NOMO-1 treated with DMSO at 0.1 percent for 48 hours (cell line): Measurements from ENCODE around the gene NAMPT.
"Not testable (repeated sequence)": the region's sequence is repeated elsewhere in the genome, so short reads cannot be mapped to it uniquely, and the experiment has no call there.

Experiments used
- DNase-seq: peaks from one replicate; lab custom pipeline; 2025; ENCODE audit not compliant: unreplicated experiment; lab: John Stamatoyannopoulos, UW

Gene NAMPT

DNA sequence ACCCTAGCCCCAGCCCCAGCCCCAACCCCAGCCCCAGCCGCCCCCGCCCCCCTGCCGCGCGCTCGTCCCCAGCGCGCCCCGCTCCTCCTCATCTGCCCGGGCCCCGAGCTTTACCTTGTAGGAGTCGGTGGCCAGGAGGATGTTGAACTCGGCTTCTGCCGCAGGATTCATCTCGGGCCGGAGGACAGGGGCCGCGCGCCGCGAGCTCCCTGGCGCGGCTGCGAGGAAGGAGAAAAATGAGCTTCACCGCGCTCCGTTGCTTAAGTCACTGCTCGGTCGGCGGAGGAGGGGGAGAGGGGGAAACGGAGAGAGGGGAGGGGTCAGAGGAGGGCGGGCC, at the start of gene NAMPT:
Gene NAMPT, minus strand, starts transcription at position 270 of the 337 bp plus-strand sequence. Its CDS starts 99 bp downstream, at position 171.
- DNase-seq: no peak

DNA sequence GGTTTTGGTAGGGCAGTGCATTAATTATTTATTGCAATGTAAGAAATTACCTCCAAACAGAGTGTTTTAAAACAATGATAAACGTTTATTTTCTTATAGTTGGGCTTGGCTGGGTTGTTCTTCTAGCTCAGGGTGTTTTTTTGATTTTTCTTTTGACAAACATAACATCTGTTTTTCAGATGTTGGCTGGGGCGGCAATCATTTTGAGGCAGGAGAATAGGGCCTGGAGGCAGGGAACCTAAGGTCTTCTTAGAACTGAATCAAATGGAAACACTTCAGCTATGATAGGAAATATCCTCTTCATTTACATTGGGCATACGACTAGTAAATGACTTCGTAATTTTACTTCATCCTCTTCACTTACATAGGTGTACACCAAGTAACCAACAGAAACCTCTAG, 47.4 kb upstream of the NAMPT start:
- DNase-seq: no peak

DNA sequence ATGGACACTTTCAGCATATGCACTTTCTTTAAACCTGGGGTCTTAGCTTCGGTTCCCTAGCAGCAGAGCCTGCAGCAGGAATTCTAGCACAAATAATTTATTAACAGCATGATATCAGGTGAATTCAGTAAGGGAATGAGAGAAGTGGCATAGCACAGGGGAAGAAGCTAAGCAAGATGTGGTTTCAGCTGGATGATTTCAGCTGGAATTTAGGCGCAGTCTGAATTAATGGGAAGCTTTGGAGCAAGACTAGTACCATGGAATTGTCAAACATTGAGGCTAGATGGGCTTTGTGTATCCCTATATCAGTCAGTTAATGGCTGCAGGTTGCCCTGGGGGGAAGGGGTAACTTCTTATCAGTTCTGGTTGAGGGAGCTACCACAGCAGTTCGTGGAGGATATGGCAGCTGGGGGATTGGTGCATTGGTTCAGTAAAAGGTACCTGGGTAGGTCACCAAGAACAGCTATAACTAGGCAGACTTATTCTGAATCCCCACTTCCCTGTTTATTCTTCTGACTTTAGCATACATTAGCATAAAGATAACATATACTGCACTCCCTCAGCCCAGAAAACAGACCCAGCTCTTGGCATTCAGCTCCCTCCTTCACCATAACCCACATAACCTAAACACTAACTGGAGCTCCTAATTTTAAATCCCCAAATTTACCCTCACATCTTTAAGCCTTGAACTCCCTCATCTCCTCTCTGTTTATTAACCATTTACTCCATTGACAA, 46.8 kb upstream of the NAMPT start:
- DNase-seq: no peak

DNA sequence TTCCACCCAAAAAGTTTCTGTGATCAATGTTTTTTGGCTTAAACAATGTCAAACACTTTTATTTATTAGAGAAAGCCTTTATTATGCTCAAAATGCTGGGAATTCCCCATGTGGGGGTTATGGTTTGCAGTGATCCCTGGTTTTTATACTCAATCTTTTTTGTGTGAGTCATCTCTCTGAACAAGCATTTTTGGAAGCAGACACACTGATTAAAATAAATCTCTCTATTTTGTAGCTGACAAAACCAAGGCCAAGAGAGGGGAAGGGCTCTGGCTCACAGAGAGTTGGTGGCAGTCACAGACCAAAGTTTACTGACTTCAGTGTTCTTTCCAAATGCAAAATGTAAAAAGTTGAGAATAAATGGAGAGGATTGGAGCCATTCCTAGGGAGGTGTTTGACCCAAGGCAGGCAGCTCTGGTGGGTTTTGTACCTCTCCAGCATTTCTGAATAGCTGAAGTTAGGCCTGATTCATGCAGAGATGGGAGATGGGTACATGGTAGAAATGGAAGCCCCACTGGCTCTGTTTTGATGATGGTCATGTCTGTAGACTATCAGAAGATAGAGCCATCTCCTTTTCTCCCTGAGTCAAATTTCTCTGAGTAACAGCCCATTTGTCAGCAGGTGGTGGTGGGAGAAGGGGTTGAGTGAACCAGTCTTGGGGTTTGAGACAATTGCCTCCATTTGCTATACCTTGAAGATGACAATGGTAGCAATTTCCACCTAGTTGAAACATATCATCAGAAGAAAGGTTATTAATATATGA, 45.4 kb upstream of the NAMPT start:
- DNase-seq: no peak

DNA sequence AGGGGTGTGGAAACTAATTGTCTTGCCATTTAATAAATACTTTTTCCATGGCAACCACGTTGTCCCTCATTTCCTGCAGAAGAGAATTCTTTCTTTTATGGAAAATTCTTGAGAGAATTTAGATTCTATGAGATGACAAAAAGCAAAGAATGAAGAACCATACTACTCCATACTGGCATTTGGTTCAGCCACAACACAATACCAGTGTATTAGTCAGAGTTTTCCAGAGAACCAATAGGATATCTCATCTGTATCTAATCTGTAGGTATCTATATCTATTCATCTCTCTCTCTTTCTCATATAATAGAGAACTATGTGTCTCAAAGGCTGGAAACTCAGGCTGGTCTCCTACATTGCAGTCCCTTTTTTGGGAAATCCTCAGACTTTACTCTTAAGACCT, 44.6 kb upstream of the NAMPT start:
- DNase-seq: no peak

DNA sequence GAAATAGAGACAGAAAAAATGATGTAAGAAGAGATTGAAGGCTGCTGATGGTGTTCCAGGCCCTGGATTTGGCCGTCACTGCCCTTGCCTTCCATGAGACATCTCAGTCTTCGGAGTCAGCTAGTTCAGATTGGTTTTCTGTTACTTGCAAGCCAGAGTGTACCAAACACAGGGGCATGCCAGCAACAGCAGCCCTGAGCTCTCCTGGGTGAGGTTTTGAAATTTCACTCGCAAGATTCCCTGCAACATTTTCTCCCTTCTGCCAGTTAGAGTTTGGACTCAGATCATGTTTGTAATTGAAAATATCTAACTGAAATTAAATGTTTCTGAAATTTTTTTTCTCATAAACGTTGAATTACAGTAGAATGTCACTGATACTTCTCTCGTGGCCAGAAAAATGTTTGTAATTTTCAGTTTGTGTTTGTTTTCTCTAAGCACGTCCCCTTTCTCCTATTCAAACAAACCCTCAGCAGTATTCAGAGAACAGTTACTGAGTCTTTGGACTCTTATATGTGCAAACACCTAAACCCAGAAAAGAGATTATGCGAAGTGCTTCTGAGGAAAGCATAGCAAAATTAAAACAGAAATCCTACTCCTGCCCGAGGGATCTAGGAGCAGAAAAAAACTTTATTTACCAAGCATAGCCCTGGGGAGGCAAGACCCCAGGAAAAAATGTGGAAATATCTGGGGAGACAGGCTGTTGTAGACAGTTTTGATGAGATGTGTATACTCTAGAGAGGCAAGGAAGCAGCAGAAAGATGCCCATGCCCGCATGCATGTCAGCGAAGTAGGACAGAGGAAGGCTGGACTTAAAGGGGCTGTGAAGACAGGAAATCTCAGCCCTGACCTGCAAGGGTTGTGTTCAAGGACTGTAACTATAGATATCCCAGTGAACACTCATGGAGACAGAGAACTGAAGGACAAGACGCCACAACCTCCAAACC, 43.0 kb upstream of the NAMPT start:
- DNase-seq: no peak

DNA sequence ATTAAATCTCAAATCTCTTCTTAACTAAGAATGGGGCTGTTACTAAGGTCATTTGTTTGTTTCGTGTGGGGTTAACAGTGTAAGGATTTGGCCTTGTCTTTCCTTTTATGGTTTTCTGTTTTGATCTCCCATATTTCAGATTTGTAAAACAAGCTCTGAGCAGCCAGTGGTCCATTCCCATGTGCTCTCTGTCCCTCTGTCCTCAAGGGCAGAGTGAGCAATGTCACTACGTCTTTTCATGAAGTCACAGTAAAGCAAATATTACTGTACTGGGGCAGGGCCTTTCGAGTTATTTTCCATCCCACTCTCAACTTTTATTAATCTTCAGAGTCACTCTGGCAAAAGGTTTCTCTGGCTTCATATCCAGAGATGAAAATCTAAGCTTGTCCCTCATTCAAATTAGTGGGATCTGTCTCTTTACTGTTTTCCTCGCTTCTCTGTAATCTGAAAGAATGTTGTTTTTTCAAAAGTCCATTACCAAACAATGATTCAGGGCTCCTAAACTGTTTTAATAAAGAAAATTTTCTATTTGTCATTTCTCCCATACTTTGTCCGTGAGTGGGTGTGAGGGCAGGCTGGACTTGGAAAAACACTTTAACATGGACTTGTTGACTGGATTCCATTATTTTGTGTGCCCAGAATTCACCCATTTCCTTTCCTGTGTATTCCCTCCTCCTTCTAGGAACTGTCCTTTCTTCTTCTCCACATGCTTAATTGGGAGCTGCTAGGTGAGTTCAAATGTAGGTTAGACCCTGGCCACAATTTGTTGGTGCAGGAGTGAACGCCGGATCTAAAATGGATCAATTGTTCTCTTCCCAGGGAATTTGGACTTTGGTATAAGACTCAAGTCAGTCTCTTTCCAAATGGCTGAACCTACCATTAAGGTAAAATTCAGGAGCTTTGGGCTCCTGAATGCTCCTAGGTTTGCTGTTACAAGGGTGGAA, 42.1 kb upstream of the NAMPT start:
- no peak for DNase-seq

DNA sequence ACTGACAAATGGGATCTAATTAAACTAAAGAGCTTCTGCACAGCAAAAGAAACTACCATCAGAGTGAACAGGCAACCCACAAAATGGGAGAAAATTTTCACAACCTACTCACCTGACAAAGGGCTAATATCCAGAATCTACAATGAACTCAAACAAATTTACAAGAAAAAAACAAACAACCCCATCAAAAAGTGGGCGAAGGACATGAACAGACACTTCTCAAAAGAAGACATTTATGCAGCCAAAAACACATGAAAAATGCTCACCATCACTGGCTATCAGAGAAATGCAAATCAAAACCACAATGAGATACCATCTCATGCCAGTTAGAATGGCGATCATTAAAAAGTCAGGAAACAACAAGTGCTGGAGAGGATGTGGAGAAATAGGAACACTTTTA, 39.7 kb upstream of the NAMPT start:
- not testable (repeated sequence) for DNase-seq

DNA sequence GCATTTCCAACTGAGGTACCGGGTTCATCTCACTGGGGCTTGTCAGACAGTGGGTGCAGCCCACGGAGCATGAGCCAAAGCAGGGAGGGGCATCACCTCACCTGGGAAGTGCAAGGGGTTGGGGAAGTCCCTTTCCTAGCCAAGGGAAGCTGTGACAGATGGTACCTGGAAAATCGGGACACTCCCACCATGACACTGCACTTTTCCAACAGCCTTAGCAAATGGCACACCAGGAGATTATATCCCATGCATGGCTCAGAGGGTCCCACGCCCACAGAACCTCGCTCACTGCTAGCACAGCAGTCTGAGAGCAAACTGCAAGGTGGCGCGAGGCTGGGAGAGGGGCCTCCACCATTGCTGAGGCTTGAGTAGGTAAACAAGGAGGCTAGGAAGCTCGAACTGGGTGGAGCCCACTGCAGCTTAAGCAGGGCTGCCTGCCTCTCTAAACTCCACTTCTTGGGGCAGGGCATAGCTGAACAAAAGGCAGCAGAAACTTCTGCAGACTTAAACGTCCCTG, 35.5 kb upstream of the NAMPT start:
- DNase-seq: not testable (repeated sequence)

DNA sequence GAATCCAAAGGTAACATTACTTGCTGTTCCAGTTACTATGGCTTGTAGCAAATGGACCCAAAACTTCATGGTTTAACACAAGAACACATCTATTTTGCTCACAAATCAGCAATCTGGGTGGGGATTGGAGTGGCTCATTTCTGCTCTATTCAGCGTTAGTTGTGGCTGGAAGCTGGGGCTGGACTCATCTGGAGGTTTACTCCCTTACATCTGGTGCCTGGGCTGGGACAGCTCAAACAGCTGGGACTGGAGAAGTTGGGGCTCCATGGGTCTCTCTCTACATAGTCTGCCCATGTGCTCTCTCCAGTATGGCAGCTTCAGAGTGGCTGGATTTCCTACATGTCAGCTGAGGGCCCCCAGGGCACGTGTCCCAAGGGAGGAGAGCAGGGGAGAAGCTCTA, 33.7 kb upstream of the NAMPT start:
- no peak for DNase-seq

DNA sequence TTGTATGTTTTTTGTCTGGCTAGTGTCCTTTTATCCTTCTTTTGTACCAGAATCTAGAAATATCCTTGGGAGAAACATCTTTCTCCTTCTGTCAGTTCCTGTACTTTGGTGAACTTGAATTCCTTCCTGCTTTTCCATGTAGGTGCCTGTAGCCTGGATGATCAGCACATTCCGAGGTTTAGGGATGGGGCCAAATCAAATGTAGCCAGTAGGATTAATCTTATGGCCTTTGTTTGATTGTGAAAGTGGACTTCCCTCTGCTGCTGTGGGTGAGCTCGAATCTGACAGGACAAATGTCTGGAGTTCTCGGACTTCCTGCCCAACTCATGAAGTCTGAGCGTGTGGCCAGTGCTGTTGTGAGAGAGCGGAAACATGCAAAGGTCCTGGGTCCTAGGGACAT, 33.2 kb upstream of the NAMPT start:
- no peak for DNase-seq

DNA sequence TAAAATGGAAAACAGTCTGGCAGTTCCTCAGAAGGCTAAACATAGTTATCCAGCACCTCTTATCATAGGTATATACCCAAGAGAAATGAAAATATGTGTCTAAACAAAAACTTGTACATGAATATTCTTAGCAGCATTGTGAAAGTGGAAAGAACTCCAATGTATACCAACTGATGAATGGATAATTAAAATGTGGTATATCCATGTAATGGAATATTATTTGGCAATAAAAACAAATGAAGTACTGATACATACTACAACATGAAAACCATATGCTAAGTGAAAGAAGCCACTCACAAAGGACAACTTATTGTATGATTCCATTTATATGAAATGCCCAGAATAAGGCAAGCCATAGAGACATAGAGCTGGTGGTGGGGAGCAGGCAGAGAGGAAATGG, 32.2 kb upstream of the NAMPT start:
- no peak for DNase-seq

DNA sequence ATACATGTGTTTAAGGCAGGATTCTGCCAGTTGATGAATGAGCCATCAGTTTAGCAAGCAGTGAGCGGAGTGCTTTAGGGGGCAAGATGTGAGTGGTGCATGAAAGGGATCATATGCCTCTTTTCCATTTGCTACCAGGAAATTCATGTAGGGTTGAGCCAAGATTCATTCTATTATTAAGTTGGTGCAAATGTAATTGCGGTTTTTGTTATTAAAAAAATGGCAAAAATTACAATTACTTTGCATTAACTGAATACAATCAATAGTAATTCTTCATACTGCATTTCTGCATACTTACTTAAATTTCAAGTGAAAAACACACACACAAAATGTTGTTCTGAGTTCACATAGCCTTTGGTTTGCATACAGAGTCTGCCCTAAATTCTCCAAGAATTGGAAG, 30.1 kb upstream of the NAMPT start:
- DNase-seq: no peak

DNA sequence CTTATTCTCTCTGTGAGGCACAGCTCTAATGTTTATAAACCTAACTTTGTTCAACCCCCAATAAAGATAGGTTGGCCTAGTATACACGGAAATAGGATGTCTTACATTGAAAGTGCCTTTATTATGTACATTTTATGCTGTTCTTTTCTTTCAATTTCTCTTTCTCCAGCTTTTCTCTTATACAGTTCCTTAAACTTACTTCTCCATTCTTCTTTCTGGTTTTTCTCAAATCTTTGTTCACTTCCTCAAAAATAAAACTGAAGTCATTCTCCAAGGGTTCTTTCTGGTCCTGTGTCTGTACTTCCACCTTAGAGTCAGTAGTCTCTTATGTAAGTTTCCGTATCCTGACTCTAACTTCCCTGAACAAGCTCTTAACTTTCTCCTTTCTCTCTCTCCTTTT, 29.2 kb upstream of the NAMPT start:
- peak; percentile 91 for DNase-seq

DNA sequence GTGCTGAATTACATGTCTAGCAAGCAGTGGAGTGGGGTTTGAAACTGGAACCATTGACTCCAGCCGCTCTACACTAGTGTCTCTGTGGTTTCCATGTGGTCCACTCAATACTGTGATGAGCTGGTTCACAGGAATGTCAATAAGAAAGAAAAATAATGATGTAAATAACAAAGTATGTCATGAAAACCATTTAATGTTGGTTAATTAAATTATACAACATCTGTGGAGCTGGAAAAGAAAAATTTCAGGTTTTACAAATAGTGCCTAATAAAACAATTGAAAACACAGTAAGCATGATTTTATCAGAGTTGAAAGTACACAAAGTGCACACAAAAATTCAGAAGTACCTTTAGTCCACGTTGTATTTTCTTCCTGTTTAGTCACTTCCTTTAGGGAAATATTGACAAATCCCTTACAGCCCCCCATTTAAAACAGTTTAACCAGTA, 28.7 kb upstream of the NAMPT start:
- no peak for DNase-seq

DNA sequence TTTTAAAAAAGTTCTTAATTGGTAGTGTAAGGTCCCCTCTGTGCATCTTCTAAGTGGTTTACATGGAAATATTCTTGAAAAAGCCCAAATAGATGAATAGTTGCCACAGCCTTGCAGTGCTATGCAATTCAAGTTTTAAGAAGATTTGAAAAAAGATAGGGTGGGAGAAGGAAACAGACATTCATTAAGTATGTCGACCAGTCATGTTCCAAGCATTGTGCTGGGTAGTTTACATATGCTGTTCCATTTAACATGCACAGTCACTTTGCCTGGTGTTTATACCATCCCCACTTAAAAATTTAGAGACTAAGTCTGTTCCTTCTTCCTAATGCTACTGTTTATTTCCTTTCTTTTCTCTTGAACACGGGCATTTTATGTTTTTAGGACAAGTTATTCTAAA, 28.1 kb upstream of the NAMPT start:
- no peak for DNase-seq

DNA sequence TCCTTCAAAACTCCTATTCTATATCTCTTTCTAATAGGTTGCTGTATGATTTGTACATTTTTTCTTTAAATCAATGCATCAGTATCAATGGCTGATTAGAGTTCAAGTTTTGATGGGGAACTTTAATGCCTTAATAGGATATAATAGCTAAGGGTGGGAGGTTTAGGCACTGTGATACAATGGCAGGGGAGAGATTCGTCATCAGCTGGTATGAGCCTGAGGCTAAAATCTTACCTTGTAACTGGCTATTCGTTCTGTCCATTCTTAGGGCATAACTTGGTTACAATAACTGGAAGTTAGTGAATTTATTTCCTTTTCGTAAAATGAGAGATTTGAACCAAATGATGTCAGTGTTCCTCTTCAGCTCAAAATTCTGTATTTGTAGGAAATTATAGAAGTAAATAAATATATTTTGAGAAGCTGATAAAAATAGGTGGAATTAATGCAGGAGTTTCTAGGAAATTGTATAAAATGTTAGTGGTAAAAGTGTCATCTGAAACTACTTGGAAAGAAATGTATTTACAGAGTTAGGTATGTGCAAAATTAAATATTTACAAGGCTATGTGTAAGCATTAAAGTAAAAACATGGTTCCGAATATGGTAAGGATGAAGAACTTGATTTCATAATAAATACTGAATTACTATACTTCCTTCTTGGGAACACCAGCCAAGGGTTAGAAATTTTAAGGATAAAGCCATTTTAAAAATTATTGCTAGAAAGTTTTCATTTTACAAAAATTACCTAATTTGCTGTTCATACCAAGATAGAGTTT, 27.5 kb upstream of the NAMPT start:
- DNase-seq: no peak

DNA sequence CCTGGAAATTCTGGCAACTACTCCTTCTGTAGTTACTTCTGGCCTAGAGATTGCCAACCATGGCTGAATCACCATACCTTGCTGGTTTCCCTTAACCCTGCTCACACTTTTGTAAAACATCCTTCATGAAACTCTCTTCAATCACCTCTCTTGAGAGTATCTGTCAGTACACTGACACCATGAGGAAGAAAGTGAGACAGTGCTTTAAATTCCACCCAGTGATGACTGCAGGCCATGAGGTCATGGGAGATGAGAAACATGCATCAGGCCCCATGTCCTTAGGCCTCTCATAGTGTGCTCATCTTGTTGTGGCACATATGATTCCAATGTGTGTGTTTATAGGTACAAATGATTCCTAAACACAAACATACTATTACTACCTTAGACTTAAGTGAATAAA, 24.6 kb upstream of the NAMPT start:
- no peak for DNase-seq

DNA sequence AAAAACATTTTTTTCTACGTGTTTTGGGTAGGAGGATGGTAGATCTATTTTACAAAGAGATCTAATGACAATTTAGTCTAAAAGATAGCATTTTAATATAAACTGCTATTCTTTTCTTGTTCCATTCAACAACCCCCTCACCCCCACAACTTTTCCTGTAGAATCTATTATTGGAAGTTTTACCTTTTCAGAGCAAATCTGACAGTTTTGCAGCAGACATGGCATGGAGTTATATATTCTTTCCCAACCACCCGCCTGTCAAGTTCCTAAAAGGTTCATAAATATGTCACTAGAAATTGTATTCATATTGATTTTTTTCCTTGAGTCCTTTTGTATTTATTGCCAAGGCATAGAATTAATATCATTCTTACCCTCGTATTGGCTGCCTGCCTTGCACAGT, 21.5 kb upstream of the NAMPT start:
- DNase-seq: no peak

DNA sequence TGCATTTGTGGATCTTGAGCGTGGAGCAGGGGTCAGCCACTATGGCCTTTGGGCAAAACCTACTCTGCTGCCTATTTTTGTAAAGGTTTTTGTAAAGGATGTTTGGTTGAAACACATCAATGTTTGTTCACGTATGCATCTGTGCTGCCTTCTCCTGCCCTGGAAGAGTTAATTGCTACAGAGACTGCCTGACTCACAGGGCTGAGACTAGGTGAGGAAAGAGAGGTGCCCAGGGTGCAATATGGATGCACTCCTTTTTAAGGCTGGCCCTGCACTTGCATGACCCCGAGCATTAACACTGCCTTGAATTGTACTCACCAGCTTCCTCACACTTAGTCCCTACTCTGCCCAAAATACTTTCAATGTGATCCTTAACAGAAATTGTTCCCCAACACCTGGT, 20.9 kb upstream of the NAMPT start:
- DNase-seq: no peak
